ENCODE measurements around the gene CLEC7A.

DNA sequence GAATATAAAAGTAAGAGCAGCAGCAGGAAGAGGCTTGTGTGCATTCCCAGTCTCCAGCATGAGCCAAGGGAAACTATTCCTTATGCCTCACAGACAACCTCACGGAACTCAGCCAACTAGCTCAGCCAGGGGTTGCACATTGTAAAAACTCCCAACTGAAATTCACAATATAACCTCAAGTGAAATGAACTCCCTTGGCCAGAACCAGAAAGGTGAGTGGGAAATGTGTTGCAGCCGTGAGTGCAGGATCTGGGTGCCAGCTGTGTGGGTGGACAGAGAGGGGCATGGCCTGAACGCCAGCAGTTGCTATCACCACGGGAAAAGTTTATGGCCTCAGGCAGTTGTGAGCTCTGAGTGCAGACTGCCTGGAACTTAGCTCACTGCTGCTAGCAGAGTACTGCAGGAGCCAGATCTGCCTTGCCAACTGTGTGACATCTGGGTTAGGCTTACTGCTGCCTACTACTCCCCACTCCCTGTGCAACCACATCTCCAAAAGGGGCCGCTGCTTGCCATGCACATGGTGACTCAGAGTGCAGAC, 28.9 kb downstream of the CLEC7A start:
- TF ChIP-seq POLR2AphosphoS5 (IDR thresholded peaks at IDR 0.05) (no peak), SMC3 (conservative IDR thresholded peaks at IDR 0.05; ENCODE audit: poor library complexity) (no peak), TAF1 (IDR thresholded peaks at IDR 0.05; ENCODE audit: low read depth) (no peak), EZH2 (IDR thresholded peaks at IDR 0.05; ENCODE audit: borderline replicate concordance, insufficient read depth, low read length, poor library complexity, severe bottlenecking) (no peak)
- TF ChIP-seq, protein P1, sequence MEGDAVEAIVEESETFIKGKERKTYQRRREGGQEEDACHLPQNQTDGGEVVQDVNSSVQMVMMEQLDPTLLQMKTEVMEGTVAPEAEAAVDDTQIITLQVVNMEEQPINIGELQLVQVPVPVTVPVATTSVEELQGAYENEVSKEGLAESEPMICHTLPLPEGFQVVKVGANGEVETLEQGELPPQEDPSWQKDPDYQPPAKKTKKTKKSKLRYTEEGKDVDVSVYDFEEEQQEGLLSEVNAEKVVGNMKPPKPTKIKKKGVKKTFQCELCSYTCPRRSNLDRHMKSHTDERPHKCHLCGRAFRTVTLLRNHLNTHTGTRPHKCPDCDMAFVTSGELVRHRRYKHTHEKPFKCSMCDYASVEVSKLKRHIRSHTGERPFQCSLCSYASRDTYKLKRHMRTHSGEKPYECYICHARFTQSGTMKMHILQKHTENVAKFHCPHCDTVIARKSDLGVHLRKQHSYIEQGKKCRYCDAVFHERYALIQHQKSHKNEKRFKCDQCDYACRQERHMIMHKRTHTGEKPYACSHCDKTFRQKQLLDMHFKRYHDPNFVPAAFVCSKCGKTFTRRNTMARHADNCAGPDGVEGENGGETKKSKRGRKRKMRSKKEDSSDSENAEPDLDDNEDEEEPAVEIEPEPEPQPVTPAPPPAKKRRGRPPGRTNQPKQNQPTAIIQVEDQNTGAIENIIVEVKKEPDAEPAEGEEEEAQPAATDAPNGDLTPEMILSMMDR (IDR thresholded peaks at IDR 0.05; ENCODE audit: poor library complexity, severe bottlenecking), result no peak
- TF ChIP-seq, protein P2, sequence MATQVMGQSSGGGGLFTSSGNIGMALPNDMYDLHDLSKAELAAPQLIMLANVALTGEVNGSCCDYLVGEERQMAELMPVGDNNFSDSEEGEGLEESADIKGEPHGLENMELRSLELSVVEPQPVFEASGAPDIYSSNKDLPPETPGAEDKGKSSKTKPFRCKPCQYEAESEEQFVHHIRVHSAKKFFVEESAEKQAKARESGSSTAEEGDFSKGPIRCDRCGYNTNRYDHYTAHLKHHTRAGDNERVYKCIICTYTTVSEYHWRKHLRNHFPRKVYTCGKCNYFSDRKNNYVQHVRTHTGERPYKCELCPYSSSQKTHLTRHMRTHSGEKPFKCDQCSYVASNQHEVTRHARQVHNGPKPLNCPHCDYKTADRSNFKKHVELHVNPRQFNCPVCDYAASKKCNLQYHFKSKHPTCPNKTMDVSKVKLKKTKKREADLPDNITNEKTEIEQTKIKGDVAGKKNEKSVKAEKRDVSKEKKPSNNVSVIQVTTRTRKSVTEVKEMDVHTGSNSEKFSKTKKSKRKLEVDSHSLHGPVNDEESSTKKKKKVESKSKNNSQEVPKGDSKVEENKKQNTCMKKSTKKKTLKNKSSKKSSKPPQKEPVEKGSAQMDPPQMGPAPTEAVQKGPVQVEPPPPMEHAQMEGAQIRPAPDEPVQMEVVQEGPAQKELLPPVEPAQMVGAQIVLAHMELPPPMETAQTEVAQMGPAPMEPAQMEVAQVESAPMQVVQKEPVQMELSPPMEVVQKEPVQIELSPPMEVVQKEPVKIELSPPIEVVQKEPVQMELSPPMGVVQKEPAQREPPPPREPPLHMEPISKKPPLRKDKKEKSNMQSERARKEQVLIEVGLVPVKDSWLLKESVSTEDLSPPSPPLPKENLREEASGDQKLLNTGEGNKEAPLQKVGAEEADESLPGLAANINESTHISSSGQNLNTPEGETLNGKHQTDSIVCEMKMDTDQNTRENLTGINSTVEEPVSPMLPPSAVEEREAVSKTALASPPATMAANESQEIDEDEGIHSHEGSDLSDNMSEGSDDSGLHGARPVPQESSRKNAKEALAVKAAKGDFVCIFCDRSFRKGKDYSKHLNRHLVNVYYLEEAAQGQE (IDR thresholded peaks at IDR 0.05; ENCODE audit: borderline replicate concordance), result no peak

All from neural cell (in vitro differentiated cells).